ENCODE measurements around the gene C1orf35.
A peak's percentile ranks its signal among the peaks of the same experiment; 100 is the strongest.

C1orf35 gene

DNA sequence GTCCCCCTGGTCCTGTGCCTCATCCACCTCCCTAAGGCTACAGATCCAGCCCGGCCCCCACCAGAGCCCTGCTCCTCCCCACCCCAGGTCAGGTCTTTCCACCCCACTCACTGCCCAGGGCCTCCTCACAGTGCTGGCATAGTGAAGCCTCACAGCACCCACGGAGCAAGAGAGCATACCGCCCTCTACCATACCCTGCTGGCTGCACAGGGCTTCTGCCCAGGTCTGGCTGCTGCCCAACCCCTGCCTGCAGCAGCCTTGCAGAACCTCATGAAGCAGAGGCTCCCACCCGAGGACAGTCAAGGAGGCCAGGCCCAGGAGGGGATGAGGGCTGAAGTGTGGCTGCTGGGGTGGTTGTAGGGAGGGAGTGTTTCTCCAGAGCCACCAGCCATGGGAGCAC lies 40.3 kb downstream of the C1orf35 start:
- no peak for DNase-seq

DNA sequence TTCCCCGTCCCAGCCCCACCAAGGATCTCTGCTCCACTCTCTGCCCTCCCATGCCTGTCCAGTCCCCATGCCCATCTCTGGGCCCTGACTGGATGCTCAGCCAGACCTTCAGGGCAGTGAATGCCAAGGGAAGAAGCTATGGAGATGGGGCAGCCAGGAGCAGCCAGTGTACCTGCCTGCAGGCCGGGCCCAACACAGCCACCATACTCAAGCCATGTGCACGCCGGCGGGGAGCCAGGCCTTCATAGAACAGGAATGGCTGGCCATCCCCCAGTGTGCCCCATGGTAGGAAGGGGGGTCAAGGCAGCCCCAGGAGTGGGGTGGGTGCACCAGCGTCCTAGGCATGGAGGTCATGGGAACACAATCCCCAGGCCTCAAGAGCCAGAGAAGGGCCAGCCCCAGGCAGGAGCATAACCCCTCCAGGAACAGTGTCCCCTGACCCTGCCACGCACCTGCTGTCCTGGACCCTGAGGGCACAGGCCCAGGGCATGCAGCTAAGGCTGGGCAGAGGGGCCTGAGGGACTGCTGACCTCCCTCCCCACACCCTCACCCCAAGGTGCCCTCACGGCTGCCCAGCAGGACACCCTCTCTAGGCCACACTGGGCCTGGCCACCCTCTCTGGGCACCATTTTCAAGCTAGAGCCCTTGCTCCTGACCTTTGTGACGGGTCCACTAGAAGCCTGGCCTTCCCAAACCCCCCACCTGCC lies 40.9 kb downstream of the C1orf35 start:
- no peak for DNase-seq

DNA sequence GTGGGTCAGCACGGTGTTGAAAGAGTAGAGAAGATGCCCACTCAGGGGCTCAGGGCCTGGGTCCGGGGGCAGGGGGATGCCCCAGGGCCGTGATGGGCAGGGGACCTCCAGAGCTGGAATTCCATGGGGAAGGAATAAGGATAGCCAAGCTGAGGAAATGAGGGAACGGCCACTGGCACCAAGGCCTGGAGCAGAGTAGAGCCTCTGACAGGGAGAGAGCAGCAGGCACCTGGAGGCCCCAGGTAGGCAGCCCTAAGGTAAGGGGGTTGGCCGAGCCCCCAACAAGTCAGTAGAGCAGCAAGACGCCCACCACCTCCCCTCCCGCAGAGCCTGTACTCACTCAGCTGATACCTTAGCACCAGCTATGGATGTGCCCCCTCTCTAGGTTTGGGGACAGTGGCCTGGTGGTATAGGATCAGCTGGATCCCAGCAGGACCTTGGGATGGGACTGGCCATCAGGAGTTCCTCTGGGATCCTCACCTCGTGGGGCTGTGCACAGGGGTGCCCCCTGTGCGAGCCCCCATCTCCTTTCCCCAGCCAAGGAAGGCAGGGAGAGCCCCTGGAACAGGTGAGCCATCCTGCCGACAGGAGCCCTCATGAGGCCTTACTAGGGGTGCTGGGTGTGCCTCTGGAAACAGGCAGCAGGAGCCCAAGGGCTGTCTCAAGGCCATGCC lies 41.6 kb downstream of the C1orf35 start:
- DNase-seq: no peak

DNA sequence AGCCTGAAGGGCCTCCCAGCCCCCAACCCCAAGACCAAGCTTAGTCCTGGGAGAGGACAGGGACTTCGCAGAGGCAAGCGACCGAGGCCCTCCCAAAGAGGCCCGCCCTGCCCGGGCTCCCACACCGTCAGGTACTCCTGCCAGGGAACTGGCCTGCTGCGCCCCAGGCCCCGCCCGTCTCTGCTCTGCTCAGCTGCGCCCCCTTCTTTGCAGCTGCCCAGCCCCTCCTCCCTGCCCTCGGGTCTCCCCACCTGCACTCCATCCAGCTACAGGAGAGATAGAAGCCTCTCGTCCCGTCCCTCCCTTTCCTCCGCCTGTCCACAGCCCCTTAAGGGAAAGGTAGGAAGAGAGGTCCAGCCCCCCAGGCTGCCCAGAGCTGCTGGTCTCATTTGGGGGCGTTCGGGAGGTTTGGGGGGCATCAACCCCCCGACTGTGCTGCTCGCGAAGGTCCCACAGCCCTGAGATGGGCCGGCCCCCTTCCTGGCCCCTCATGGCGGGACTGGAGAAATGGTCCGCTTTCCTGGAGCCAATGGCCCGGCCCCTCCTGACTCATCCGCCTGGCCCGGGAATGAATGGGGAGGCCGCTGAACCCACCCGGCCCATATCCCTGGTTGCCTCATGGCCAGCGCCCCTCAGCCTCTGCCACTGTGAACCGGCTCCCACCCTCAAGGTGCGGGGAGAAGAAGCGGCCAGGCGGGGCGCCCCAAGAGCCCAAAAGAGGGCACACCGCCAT lies 42.5 kb downstream of the C1orf35 start:
- no peak for DNase-seq

DNA sequence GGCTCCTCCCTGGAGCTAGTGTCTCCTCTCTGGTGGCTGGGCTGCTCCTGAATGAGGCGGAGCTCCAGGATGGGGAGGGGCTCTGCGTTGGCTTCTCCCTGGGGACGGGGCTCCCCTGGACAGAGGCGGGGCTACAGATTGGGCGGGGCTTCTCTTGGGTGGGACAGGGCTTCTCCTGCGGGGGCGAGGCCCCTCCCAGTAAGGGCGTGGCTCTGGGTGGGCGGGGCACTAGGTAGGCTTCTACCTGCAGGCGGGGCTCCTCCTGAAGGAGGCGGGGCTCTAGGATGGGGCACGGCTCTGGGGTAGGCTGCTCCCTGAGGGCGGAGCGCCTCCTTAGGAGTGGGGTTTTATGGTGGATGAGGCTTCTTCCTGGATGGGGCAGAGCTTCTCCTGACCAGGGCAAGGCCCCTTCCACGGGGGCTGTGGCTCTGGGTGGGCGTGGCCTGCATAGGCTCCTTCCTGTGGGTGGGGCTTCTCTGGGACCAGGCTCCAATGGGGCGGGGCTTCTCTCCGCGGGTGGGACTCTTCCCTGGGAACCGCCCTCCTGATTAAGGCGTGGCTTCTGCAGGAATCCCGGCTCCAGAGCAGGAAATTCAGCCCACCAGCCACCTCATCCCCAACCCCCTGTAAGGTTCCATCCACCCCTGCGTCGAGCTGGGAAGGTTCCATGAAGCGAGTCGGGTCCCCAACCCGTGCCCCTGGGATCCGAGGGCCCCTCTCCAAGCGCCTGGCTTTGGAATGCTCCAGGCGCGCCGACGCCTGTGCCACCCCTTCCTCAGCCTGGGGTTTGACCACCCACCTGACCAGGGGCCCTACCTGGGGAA lies 43.3 kb downstream of the C1orf35 start:
- peak; percentile 82 for DNase-seq

DNA sequence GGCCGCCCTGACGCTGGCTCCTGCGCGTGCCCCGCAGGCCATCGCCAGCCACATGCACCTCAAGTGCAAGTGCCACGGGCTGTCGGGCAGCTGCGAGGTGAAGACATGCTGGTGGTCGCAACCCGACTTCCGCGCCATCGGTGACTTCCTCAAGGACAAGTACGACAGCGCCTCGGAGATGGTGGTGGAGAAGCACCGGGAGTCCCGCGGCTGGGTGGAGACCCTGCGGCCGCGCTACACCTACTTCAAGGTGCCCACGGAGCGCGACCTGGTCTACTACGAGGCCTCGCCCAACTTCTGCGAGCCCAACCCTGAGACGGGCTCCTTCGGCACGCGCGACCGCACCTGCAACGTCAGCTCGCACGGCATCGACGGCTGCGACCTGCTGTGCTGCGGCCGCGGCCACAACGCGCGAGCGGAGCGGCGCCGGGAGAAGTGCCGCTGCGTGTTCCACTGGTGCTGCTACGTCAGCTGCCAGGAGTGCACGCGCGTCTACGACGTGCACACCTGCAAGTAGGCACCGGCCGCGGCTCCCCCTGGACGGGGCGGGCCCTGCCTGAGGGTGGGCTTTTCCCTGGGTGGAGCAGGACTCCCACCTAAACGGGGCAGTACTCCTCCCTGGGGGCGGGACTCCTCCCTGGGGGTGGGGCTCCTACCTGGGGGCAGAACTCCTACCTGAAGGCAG lies 44.0 kb downstream of the C1orf35 start:
- peak; percentile 63 for DNase-seq

DNA sequence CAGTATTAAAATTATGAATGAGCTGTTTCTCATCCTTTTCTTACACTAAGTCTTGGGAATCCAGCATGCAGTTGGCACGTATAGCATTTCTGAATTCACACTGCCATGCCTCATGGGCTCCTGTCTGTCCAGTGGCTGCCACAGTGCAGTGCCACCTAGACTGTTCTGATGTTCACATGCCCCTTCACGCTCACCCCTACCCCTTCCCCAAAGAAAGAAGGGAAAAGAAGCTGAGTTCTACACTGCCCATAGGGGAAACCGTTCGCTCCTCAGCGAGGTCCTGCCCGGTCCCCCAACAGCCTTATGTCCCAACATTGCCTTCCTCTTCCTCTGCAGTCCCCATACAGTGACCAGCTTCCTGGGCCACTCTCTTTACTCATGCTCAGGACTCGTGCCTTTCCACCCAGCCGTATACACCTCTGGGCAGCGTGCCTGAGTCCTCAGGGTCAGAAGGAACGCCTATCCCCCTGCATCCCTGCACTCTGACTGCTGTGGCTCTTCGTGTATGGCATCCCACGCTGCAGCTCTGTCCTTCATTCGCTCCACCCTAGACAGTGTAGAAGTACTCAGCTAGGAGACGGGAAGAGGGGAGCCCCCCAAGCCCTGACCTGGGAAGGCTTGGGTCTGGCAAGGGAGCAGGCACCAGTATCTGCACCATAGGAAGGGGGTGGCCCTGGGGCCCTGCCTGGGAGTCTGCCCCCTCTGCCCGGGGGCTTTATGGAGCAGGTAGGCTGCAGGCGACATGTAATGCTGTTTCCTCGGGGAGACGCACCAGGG lies 44.8 kb downstream of the C1orf35 start:
- no peak for DNase-seq
